ENCODE data around the gene KIR2DL3. TPM values are rescaled to one million over a fixed set of nuclear protein-coding genes. Genes with fewer than 3 reads are reported as not detected.
"Not testable (repeated sequence)": the region's sequence is repeated elsewhere in the genome, so short reads cannot be mapped to it uniquely, and the experiment has no call there.

KIR2DL3 gene
- not detected for total RNA-seq
- polyA plus RNA-seq, result 0.05 TPM
- long read RNA-seq, donor 1, result 0 reads
- long read RNA-seq, donor 2, result 0 reads
- long read RNA-seq, donor 3, result 0 reads
- long read RNA-seq, donor 4, result 0 reads
- long read RNA-seq, donor 5, result 0 reads
- long read RNA-seq, donor 6, result 0 reads
- long read RNA-seq, donor 7, result 0 reads
- long read RNA-seq, donor 8, partial matches to known transcripts, result 0 of 1 reads
- long read RNA-seq, donor 8, other reads (novel, unspliced or antisense), result 0 of 1 reads
- long read RNA-seq, donor 9, result 0 reads
- long read RNA-seq, donor 10, result 0 reads

DNA sequence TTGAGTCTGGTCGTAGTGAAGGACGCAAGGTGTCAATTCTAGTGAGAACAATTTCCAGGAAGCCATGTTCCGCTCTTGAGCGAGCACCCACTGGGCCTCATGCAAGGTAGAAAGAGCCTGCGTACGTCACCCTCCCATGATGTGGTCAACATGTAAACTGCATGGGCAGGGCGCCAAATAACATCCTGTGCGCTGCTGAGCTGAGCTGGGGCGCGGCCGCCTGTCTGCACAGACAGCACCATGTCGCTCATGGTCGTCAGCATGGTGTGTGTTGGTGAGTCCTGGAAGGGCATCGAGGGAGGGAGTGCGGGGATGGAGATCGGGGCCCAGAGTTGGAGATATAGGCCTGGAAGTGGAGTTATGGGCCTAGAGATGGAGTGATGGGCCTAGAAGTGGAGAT, at the start of gene KIR2DL3:
Gene KIR2DL3, plus strand, starts transcription at position 208 of the 400 bp plus-strand sequence. Its CDS starts 33 bp downstream, at position 241.
- H3K9me3 ChIP-seq (ENCODE audit: control insufficient read depth in 2 of 2, insufficient read depth in 1 of 2, low read length in 1 of 2); H3K36me3 ChIP-seq (ENCODE audit: control insufficient read depth in 2 of 2, insufficient read depth in 2 of 2, low read length in 1 of 2); H3K27ac ChIP-seq (ENCODE audit: low read depth in 1 of 2, low read length in 1 of 2); H3K4me3 ChIP-seq (ENCODE audit: low read length in 2 of 2); H3K4me1 ChIP-seq (ENCODE audit: control insufficient read depth in 2 of 2, insufficient read depth in 2 of 2, low read length in 2 of 2); DNase-seq (ENCODE audit: low read depth in 6 of 9, low spot score in 9 of 9); H3K27me3 ChIP-seq (ENCODE audit: control insufficient read depth in 2 of 2, insufficient read depth in 1 of 2, low read length in 1 of 2): not testable (repeated sequence)
- 96% methylated on average over 16 of the region's 16 CpGs for WGBS

GRCh38 chr19:54691582-54692297, 46.6 kb upstream of the KIR2DL3 start:
- 79% methylated on average over 9 of the region's 9 CpGs for WGBS
- Histone ChIP-seq H3K4me1 (ENCODE audit: control insufficient read depth in 2 of 2, insufficient read depth in 2 of 2, low read length in 2 of 2) (no peaks in the 10 kb centered on the region), H3K4me3 (ENCODE audit: low read length in 2 of 2) (no peak overlapping the region), H3K9me3 (ENCODE audit: control insufficient read depth in 2 of 2, insufficient read depth in 1 of 2, low read length in 1 of 2) (no peaks in the 10 kb centered on the region), H3K27me3 (ENCODE audit: control insufficient read depth in 2 of 2, insufficient read depth in 1 of 2, low read length in 1 of 2) (no peaks in the 10 kb centered on the region), H3K27ac (ENCODE audit: low read depth in 1 of 2, low read length in 1 of 2) (no peak overlapping the region), H3K36me3 (ENCODE audit: control insufficient read depth in 2 of 2, insufficient read depth in 2 of 2, low read length in 1 of 2) (no peaks in the 10 kb centered on the region)
- no peak for DNase-seq (ENCODE audit: low read depth in 6 of 9, low spot score in 9 of 9)

DNA sequence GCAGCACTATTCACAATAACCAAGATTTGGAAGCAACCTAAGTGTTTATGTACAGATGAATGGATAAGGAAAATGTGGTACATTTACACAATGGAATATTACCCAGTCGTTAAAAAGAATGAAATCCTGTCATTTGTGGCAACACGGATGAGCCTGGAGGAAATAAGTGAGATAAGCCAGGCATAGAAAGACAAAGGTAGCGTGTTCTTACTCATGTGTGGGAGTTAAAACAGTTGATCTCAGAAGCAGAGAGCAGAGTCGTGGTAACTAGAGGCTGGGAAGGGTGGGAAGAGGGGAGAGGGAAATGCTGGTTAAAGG, 46.1 kb upstream of the KIR2DL3 start:
- WGBS, result 77% methylated on average over 4 of the region's 4 CpGs
- H3K27me3 ChIP-seq (ENCODE audit: control insufficient read depth in 2 of 2, insufficient read depth in 1 of 2, low read length in 1 of 2), result no peaks in the 10 kb centered on the region
- no peak overlapping the region for H3K27ac ChIP-seq (ENCODE audit: low read depth in 1 of 2, low read length in 1 of 2)
- no peaks in the 10 kb centered on the region for H3K9me3 ChIP-seq (ENCODE audit: control insufficient read depth in 2 of 2, insufficient read depth in 1 of 2, low read length in 1 of 2)
- H3K4me1 ChIP-seq (ENCODE audit: control insufficient read depth in 2 of 2, insufficient read depth in 2 of 2, low read length in 2 of 2), result no peaks in the 10 kb centered on the region
- H3K36me3 ChIP-seq (ENCODE audit: control insufficient read depth in 2 of 2, insufficient read depth in 2 of 2, low read length in 1 of 2), result no peaks in the 10 kb centered on the region
- H3K4me3 ChIP-seq (ENCODE audit: low read length in 2 of 2), result no peak overlapping the region
- DNase-seq (ENCODE audit: low read depth in 6 of 9, low spot score in 9 of 9), result no peak

DNA sequence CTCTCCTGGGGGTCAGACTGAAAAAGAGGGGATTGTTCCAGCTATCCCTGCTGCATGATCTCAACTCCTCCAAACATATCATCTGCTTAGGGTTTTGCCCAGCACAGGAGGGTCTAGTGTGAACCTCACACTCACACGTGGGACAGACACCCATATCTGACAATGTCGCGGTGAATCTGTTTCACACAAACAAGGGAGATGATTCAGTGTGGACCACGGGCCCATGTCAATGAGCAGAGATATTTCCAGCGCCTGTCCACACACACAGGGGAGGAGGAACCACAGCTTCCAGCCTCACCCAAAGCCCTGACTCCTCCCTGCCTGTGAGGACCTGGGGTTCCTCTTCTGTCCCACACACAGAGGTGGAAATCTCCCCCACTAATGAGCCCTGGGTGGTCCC, 43.7 kb upstream of the KIR2DL3 start:
- Histone ChIP-seq H3K4me1 (ENCODE audit: control insufficient read depth in 2 of 2, insufficient read depth in 2 of 2, low read length in 2 of 2) (no peaks in the 10 kb centered on the region), H3K27ac (ENCODE audit: low read depth in 1 of 2, low read length in 1 of 2) (no peak overlapping the region), H3K36me3 (ENCODE audit: control insufficient read depth in 2 of 2, insufficient read depth in 2 of 2, low read length in 1 of 2) (no peaks in the 10 kb centered on the region), H3K27me3 (ENCODE audit: control insufficient read depth in 2 of 2, insufficient read depth in 1 of 2, low read length in 1 of 2) (no peaks in the 10 kb centered on the region), H3K9me3 (ENCODE audit: control insufficient read depth in 2 of 2, insufficient read depth in 1 of 2, low read length in 1 of 2) (no peaks in the 10 kb centered on the region), H3K4me3 (ENCODE audit: low read length in 2 of 2) (no peak overlapping the region)
- DNase-seq (ENCODE audit: low read depth in 6 of 9, low spot score in 9 of 9), result no peak
- WGBS, result 84% methylated on average over 5 of the region's 5 CpGs

DNA sequence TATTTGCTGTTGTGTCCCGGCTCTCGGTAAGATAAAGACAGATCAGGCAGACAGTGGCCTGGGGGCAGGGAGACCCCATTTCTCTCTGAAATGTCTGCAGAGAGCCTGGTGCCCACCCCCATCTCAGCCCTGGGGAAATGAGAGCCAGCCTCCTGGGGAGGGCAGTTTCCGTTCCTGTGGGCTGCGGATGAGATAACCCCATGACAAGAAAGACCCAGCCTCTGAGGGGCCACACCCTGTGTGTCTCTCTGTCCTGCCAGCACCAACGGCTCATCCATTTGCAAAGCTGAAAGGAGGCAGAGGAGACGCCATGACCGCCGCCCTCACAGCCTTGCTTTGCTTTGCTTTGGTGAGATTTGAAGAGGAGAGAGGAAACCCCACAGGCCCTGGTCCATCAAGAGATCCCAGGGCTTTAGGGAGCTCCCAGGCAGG, 42.2 kb upstream of the KIR2DL3 start:
- H3K9me3 ChIP-seq (ENCODE audit: control insufficient read depth in 2 of 2, insufficient read depth in 1 of 2, low read length in 1 of 2), result no peaks in the 10 kb centered on the region
- H3K4me3 ChIP-seq (ENCODE audit: low read length in 2 of 2), result no peak overlapping the region
- no peaks in the 10 kb centered on the region for H3K4me1 ChIP-seq (ENCODE audit: control insufficient read depth in 2 of 2, insufficient read depth in 2 of 2, low read length in 2 of 2)
- WGBS, result 75% methylated on average over 8 of the region's 8 CpGs
- no peak overlapping the region for H3K27ac ChIP-seq (ENCODE audit: low read depth in 1 of 2, low read length in 1 of 2)
- no peaks in the 10 kb centered on the region for H3K27me3 ChIP-seq (ENCODE audit: control insufficient read depth in 2 of 2, insufficient read depth in 1 of 2, low read length in 1 of 2)
- H3K36me3 ChIP-seq (ENCODE audit: control insufficient read depth in 2 of 2, insufficient read depth in 2 of 2, low read length in 1 of 2), result no peaks in the 10 kb centered on the region
- no peak for DNase-seq (ENCODE audit: low read depth in 6 of 9, low spot score in 9 of 9)

DNA sequence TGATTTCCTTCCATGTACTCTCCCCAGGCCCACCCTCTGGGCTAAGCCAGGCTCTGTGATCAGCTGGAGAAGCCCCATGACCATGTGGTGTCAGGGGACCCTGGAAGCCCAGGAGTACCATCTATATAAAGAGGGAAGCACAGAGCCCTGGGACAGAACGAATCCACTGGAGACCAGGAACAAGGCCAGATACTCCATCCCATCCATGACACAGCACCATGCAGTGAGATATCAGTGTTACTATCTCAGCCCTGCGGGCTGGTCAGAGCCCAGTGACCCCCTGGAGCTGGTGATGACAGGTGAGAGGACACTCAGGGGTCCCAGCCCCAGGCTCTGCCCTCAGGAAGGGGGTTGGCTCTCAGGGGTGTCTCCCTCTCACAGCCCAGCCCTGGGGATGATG, 41.5 kb upstream of the KIR2DL3 start:
- no peaks in the 10 kb centered on the region for H3K9me3 ChIP-seq (ENCODE audit: control insufficient read depth in 2 of 2, insufficient read depth in 1 of 2, low read length in 1 of 2)
- H3K4me3 ChIP-seq (ENCODE audit: low read length in 2 of 2), result no peak overlapping the region
- WGBS, result 31% methylated on average over 2 of the region's 2 CpGs
- H3K36me3 ChIP-seq (ENCODE audit: control insufficient read depth in 2 of 2, insufficient read depth in 2 of 2, low read length in 1 of 2), result no peaks in the 10 kb centered on the region
- H3K27ac ChIP-seq (ENCODE audit: low read depth in 1 of 2, low read length in 1 of 2), result no peak overlapping the region
- no peaks in the 10 kb centered on the region for H3K27me3 ChIP-seq (ENCODE audit: control insufficient read depth in 2 of 2, insufficient read depth in 1 of 2, low read length in 1 of 2)
- DNase-seq (ENCODE audit: low read depth in 6 of 9, low spot score in 9 of 9), result no peak
- no peaks in the 10 kb centered on the region for H3K4me1 ChIP-seq (ENCODE audit: control insufficient read depth in 2 of 2, insufficient read depth in 2 of 2, low read length in 2 of 2)

- H3K4me1 ChIP-seq (ENCODE audit: control insufficient read depth in 2 of 2, insufficient read depth in 2 of 2, low read length in 2 of 2); H3K9me3 ChIP-seq (ENCODE audit: control insufficient read depth in 2 of 2, insufficient read depth in 1 of 2, low read length in 1 of 2); H3K36me3 ChIP-seq (ENCODE audit: control insufficient read depth in 2 of 2, insufficient read depth in 2 of 2, low read length in 1 of 2); H3K27me3 ChIP-seq (ENCODE audit: control insufficient read depth in 2 of 2, insufficient read depth in 1 of 2, low read length in 1 of 2); H3K4me3 ChIP-seq (ENCODE audit: low read length in 2 of 2); DNase-seq (ENCODE audit: low read depth in 6 of 9, low spot score in 9 of 9); H3K27ac ChIP-seq (ENCODE audit: low read depth in 1 of 2, low read length in 1 of 2): not testable (repeated sequence)
- 88% methylated on average over 13 of the region's 13 CpGs for WGBS
Observed at GRCh38 chr19:54697716-54698115, 40.6 kb upstream of the KIR2DL3 start.

DNA sequence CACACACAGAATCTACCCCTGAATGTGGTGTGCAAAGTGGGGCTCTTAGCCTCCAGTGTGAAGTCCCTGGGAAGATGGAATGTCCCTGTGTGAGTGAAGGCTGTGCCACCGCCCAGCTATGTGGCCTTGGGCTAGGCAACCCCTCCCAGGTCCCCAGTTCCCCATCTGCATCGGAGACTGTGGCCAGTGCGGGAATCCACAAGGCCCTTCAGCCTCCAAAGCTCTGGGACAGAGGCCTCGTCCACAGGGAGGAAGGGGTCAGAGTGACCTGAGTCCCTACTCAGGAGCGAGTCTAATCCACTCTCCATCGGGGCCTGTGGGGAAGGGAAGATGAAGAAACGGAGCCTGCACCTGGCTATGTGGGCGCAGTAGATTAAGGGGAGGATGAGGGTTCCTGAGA, 33.4 kb upstream of the KIR2DL3 start:
- Histone ChIP-seq H3K4me3 (ENCODE audit: low read length in 2 of 2) (no peak overlapping the region), H3K27ac (ENCODE audit: low read depth in 1 of 2, low read length in 1 of 2) (no peak overlapping the region), H3K4me1 (ENCODE audit: control insufficient read depth in 2 of 2, insufficient read depth in 2 of 2, low read length in 2 of 2) (peaks cover 2 to 7% of the 10 kb centered on the region in 2 donors), H3K9me3 (ENCODE audit: control insufficient read depth in 2 of 2, insufficient read depth in 1 of 2, low read length in 1 of 2) (no peaks in the 10 kb centered on the region), H3K27me3 (ENCODE audit: control insufficient read depth in 2 of 2, insufficient read depth in 1 of 2, low read length in 1 of 2) (no peaks in the 10 kb centered on the region), H3K36me3 (ENCODE audit: control insufficient read depth in 2 of 2, insufficient read depth in 2 of 2, low read length in 1 of 2) (no peaks in the 10 kb centered on the region)
- WGBS, result 84% methylated on average over 8 of the region's 8 CpGs
- no peak for DNase-seq (ENCODE audit: low read depth in 6 of 9, low spot score in 9 of 9)

DNA sequence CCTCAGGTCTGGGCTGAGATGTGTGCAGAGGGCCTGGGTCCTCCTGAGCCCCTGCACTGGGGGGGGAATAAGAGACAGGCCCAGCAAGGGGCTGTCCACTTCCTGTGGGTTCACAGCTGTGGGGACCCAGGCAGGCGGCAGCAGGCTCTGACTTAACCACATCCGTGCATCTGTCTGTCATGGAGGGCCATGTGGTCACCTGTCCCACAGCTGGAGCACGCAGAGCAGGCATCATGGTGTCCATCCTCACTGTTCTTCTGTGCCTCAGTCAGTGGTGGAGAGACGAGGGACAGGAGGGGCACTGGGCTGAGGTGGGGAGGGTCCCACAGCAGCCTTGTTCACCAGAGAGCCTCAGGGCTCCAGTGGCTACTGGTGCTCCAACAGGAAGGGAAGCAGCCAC, 30.4 kb upstream of the KIR2DL3 start:
- DNase-seq (ENCODE audit: low read depth in 6 of 9, low spot score in 9 of 9), result no peak
- Histone ChIP-seq H3K27me3 (ENCODE audit: control insufficient read depth in 2 of 2, insufficient read depth in 1 of 2, low read length in 1 of 2) (no peaks in the 10 kb centered on the region), H3K36me3 (ENCODE audit: control insufficient read depth in 2 of 2, insufficient read depth in 2 of 2, low read length in 1 of 2) (no peaks in the 10 kb centered on the region), H3K4me3 (ENCODE audit: low read length in 2 of 2) (no peak overlapping the region), H3K9me3 (ENCODE audit: control insufficient read depth in 2 of 2, insufficient read depth in 1 of 2, low read length in 1 of 2) (no peaks in the 10 kb centered on the region), H3K27ac (ENCODE audit: low read depth in 1 of 2, low read length in 1 of 2) (no peak overlapping the region), H3K4me1 (ENCODE audit: control insufficient read depth in 2 of 2, insufficient read depth in 2 of 2, low read length in 2 of 2) (peaks cover 2 to 7% of the 10 kb centered on the region in 2 donors)
- 8% methylated on average over 4 of the region's 4 CpGs for WGBS
